Cardiac fibroblast (primary cell): ENCODE results near the gene MYO9B.
A peak's percentile ranks its signal among the peaks of the same experiment; 100 is the strongest.

Experiments used
- DNase-seq, 2 donors: peaks; one replicate each; pipeline versions ENCODE4 v3.0.0 to v3.0.0-alpha.2; 2010; ENCODE audit warnings: low read depth in 2 of 2
- H3K4me3 ChIP-seq, 2 donors: replicated peaks in 1 of 2; 1 replicate in 1 of 2; 2 replicates in 1 of 2; pipeline ENCODE4 v1.5.1; 2011; ENCODE audit warnings: low read depth in 2 of 2, low read length in 2 of 2, mild to moderate bottlenecking in 2 of 2, moderate library complexity in 1 of 2
- CTCF ChIP-seq: IDR thresholded peaks from one replicate; pipeline ENCODE4 v1.5.1; 2011; ENCODE audit warnings: low read depth, mild to moderate bottlenecking, low read length, inconsistent platforms

MYO9B gene

DNA sequence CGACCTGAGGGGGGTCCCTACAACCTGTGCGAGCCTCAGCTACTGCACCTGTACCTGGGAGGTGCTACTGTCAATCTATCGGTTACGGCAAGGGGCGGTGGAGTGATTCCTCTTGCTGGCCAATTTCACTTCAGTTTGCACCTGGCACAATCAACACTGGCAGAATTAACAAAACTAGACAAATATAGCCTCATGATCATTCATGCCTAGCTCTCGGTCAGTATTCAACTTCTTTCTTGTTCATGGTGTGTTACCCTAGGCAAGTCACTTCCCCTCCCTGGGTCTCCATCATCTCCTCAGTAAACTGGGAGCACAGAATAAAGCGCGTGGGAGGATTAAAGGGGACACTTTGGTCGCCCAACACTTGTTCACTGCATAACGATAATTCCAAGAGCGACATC lies 943 bp upstream of the MYO9B start:
- H3K4me3 ChIP-seq, result peak overlapping the region; percentile 73 to 88
- no peak for DNase-seq

DNA sequence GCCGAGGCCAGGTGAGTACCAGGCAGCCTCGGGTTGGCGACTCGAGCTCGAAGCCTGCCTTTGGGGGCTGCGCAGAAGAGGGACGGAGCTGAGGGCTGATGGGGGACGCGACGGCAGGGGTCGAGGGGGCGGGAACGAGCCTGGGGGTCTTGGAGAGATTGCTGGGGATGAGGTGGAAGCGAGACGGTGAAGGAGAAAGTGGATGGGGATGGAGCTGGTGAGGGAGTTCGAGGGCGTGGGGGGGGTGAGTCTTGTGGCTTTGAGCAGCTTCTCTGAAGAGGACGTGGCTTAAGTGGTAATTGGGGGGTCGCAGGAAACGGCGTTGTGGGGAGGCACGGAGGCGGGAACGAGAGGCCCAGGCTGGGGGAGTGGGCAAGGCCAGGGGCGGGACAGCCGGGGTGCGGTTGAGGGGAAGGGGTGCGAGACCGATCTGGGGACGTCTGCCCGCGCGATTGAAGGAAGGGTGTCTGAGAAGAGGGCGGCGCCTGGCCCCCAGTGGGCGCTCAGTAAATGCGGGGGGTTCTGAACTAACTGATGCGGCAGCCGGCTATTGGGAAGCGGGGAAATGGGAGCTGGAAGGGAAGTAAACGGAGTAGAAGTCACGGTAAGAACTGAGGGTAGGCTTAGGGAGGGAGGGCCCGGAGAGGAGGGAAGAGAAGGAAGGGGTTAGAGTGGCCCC lies 426 bp downstream of the MYO9B start:
- no peak for TF ChIP-seq CTCF
- peak overlapping the region; percentile 93 to 97 for H3K4me3 ChIP-seq
- peak in 1 of 2 donors; percentile 28 for DNase-seq

More for the DNA sequence above, 943 bp upstream of the MYO9B start:
- no peak for TF ChIP-seq CTCF

- no peak for TF ChIP-seq CTCF
- H3K4me3 ChIP-seq, result peak overlapping the region; percentile 93 to 97
- no peak for DNase-seq
Measured at GRCh38 chr19:17076543-17076991, 990 bp downstream of the MYO9B start.

GRCh38 chr19:17077447-17078028 lies 2.0 kb downstream of the MYO9B start:
- peak overlapping the region; percentile 93 to 97 for H3K4me3 ChIP-seq
- TF ChIP-seq CTCF, result no peak
- DNase-seq, result no peak

GRCh38 chr19:17078036-17078919 lies 2.7 kb downstream of the MYO9B start:
- peak overlapping the region in 1 of 2 donors; percentile 65 for H3K4me3 ChIP-seq
- no peak for TF ChIP-seq CTCF
- DNase-seq, result no peak

DNA sequence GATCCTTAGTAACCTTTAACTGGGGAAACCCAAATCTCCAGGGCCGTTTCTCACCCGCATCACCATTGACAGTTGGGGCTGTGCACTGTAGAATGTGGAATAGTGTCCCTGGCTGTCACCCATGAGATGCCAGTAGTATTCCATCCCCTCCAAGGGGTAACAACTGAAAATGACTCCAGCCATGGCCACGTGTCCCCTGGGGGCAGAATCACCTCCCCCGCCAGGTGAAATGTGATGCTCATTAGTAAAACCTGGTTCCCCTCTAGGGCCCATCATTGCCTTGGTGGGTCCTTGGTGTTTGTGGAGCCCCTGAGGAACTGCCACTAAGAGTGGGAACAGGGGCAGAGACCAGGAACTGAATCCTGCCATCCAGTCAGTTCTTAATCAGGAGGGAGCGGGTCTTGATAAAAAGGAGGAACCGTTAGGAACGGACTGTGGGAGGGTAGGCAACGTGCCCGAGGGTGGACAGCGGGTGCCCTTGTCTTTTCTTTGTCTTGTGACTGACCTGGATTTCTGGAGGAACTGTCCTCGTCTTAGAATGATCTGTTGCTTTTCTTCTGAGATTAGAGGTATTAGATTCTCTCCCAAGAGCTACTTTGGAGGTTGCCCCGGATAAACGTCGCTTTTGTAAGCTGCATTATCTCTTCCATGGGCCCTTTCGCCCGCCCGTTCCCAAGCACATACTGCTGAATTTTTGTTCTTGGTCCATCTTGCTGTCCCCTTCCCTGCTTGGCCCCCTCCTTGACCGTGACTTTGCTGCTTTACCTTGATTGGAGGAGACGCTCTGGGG lies 3.5 kb downstream of the MYO9B start:
- H3K4me3 ChIP-seq, result peak overlapping the region; percentile 53 to 65
- TF ChIP-seq CTCF, result no peak
- peak in 1 of 2 donors; percentile 39 for DNase-seq
